DMS153 (cell line): ENCODE measurements around the gene CDC42.
"Not testable (repeated sequence)": the region's sequence is repeated elsewhere in the genome, so short reads cannot be mapped to it uniquely, and the experiment has no call there.

Source experiments
- DNase-seq: peaks from one replicate; lab custom pipeline; 2025; lab: John Stamatoyannopoulos, UW

The CDC42 gene

GRCh38 chr1:22075718-22076117, 23.2 kb downstream of the CDC42 start:
- no peak for DNase-seq

GRCh38 chr1:22076346-22076745, 23.8 kb downstream of the CDC42 start:
- DNase-seq: no peak

GRCh38 chr1:22077728-22078127, 25.2 kb downstream of the CDC42 start:
- no peak for DNase-seq

DNA sequence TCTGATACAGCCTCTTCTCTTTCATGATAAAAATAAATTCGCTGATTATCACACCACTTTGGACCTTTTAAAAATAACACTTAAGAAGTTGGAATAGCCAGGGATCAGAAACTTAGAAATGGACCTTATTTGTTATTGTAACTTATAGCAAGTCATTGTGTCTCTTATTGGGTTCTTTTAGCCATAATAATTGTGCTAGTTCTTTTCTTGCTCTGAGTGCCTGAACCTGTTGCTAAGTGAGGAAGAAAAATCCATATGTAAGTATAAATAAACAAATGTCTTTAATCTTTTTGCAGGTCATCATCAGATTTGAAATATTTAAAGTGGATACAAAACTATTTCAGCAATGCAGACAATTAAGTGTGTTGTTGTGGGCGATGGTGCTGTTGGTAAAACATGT, 25.6 kb downstream of the CDC42 start:
- DNase-seq: no peak

GRCh38 chr1:22080191-22080590, 27.7 kb downstream of the CDC42 start:
- no peak for DNase-seq

- DNase-seq: no peak
These were observed 35.8 kb downstream of the CDC42 start for GRCh38 chr1:22088331-22088730.

- no peak for DNase-seq
These were observed 36.6 kb downstream of the CDC42 start for GRCh38 chr1:22089134-22089571.

GRCh38 chr1:22089787-22090186, 37.3 kb downstream of the CDC42 start:
- no peak for DNase-seq

DNA sequence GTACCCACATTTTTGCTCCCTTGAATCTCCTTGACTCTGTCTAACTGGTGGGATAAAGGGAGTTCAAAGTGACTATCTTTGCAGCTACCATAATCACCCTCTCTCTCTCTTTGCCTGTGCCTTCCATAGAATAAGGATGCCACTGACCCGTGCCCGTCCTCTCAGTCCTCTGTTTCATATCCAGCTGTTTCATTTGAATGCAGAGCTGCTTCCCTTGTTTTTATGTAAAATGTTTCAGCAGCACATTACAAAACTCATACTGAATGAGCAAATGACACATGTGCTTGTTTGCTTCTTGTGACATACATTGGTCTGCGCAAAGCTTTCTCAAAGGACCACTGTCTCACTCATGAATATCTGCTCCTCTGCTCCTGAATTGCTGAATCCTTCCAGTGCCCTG, 38.4 kb downstream of the CDC42 start:
- DNase-seq: no peak

DNA sequence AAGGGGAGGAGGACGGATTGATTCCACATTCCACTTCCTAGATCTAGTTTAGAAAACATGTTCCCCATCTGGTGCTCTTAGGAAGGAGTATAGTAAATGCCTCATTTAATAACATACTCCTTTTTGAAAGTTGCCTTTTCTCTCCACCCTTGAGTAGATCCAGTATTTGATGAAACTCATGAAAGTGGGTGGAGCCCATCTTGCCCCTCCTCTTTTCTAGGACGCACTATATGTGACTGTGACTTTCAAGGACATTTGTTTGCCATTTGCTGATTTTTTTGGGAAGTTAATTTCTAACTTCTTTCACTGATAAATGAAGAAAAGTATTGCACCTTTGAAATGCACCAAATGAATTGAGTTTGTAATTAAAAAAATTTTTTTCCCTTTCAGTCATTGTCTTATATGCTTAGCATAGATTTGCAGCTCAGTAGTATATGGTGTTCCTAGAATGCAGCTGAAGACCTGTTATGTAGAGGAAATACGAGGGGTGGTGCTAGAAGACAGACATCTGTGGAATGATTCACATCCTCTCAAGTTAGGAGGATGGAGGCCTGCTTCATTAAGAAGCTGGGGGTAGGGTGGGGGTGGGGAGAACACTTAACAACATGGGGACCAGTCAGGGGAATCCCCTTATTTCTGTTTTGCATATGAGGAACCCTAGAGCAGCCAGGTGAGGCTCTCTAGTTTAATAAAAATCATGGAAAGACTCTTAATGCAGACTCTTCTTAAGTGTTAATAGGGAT, 39.7 kb downstream of the CDC42 start:
- DNase-seq: not testable (repeated sequence)

DNA sequence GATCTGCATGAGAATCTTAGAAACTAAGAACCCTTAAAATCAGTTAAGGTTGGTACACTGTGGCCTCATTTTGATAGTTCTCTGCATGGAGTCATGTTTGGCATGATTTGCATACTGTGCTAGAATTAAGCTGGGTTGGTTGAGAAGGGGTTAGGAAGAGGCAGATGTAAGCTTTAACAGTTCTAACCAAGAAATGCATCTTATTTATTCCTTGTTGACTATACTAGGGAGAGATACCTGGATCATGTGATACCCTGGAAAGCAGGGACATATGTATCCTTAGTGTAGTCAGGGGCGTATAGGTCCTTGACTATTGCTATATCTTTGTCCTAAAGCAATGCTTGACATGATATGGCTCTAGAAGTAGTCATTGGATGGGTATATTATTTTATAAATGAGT, 41.0 kb downstream of the CDC42 start:
- DNase-seq: no peak

- no peak for DNase-seq
These were observed 43.5 kb downstream of the CDC42 start for GRCh38 chr1:22096036-22096435.

DNA sequence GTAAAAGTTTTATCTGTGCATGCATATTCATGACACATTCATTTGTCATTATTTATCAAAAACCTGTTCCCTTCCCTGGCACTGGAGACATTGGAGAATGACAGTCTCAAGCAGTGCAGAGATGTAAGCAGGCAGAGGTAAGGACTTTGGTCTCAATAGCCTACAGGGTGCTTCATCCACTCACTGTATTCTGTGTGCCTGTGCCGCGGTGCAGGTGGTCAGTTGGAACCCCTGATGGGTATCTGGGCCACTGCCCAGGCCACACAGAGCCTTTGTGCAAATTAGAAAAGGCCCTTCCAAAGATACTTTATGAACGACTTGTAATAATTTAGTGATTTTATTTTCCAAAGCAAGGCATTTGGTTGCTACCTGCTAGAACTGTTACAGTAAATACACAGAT, 44.0 kb downstream of the CDC42 start:
- DNase-seq: no peak

GRCh38 chr1:22098752-22099151, 46.2 kb downstream of the CDC42 start:
- no peak for DNase-seq

DNA sequence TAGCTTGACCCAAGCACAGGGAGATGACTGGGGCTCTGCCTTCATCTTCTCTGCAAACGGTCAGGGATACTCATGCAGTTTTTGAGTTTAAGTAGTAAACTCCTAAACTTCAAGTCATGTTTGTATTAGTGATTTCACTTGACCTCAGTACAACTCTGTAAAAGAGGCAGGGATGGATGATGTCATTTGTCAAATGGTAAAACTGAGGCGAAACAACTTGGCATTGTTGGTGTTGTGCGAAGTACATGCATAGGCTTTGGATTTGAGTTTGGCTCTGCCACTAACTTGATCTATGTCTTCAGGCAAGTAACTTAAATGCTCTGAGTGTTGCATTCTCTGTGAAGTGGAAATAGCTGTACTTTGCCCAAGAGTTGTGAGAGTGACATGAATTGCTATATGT, 47.7 kb downstream of the CDC42 start:
- no peak for DNase-seq

DNA sequence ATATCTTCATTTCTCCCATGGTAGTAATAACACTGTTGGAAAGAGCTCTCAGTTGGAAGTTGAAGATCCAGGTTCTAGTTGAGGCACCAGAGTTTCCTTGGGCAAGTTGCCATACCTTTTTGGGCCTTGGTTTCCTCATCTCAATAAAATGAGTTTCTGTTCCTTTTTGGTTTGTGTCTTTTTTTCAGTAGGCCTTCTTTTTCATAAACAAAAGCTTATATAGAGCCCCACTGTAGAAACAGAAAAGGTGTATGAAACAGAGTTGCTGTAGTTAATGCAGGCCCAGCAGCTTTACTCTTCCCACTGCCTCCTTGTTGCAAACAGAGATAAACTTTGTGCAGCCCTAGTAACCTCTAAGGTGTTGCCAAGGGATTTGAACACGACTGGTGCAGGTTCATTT, 48.7 kb downstream of the CDC42 start:
- no peak for DNase-seq

DNA sequence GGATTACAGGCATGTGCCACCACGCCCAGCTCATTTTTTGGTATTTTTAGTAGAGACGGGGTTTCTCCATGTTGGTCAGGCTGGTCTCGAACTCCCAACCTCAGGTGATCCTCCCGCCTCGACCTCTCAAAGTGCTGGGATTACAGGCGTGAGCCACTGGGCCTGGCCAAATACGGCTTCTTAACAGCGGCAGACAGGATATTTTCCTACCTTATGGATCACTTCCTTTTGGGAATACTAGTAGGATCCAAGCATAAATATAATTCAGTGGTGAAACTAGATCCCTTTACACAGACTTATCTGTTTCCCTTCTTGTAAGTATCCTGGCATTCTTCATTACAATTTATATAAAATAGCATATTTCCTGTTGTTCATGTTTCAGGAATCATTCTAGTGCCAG, 49.5 kb downstream of the CDC42 start:
- DNase-seq: no peak

DNA sequence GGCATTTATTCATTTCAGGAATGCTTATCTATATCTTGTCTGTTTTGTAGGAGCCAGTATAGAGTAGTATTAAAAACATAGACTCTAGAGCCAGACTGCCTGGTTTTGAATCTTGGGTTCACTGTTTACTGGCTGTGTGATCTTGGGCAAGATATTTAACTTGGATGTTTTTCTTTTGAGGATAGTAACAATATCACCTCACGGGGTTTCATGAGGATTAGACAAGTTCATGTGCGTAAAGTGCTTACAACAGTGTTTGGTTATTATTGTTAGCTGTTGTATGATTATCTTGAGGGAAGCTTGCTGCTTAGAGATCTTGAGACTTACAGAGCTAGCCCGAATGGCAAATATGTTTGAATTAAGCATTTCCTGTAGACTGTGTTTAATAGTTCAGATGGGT, 50.2 kb downstream of the CDC42 start:
- no peak for DNase-seq

GRCh38 chr1:22104094-22104493, 51.6 kb downstream of the CDC42 start:
- DNase-seq: no peak

DNA sequence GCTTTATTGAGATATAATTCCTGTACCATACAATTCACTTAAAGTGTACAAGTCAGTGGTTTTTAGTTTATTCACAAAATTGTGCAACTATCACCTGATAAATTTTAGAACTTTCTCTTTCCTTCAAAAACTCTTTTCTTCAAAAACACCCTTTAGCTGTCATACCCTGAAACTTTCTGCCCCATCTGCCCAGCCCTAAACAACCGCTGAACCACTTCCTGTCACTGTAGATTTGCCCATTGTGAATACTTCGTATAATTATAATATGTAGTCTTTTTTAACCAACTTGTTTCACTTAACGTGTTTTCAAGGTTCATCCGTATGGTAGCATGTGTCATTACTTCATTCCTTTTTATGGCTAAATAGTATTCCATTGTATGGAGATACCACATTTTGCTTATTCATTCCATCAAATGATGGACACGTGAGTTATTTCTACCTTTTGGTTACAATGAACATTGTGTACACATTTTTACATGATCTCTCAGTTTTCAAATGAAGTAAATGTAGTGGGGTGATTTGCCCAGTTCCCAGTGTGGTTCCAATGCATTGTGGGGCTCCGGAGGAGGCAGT, 52.4 kb downstream of the CDC42 start:
- DNase-seq: no peak

- peak; percentile 42 for DNase-seq
These were observed 53.2 kb downstream of the CDC42 start for GRCh38 chr1:22105611-22106207.

- no peak for DNase-seq
These were observed 54.6 kb downstream of the CDC42 start for GRCh38 chr1:22107126-22107525.

- no peak for DNase-seq
These were observed 56.0 kb downstream of the CDC42 start for GRCh38 chr1:22108339-22109105.
